Forelimb muscle (tissue), 1 donor: ENCODE data around the gene SLC9A8. TPM values are rescaled to one million over a fixed set of nuclear protein-coding genes. Genes with fewer than 3 reads are reported as not detected.
"Not testable (repeated sequence)": the region's sequence is repeated elsewhere in the genome, so short reads cannot be mapped to it uniquely, and the experiment has no call there.

Experiments used
- DNase-seq: peaks from one replicate; pipeline ENCODE4 v3.0.0-alpha.2; 2013; ENCODE audit warnings: low read depth
- polyA plus RNA-seq: library from polyadenylated mRNA; unstranded; fragments of 120-200 nt; gene quantifications from one replicate; pipeline ENCODE4 v1.2.1, GENCODE V29; 2013; ENCODE audit not compliant: insufficient read length

The SLC9A8 gene
- polyA plus RNA-seq, 1 donor: 5.7 TPM

GRCh38 chr20:49850463-49851230, 38.0 kb downstream of the SLC9A8 start:
- no peak for DNase-seq

- no peak for DNase-seq
These were observed 38.6 kb downstream of the SLC9A8 start for GRCh38 chr20:49851231-49851705.

GRCh38 chr20:49851991-49852390, 39.4 kb downstream of the SLC9A8 start:
- no peak for DNase-seq

GRCh38 chr20:49852522-49853080, 40.0 kb downstream of the SLC9A8 start:
- DNase-seq: no peak

- DNase-seq: no peak
These were observed 41.0 kb downstream of the SLC9A8 start for GRCh38 chr20:49853640-49854039.

- DNase-seq: no peak
These were observed 41.7 kb downstream of the SLC9A8 start for GRCh38 chr20:49854190-49854875.

- no peak for DNase-seq
These were observed 44.3 kb downstream of the SLC9A8 start for GRCh38 chr20:49856904-49857303.

- DNase-seq: no peak
These were observed 45.5 kb downstream of the SLC9A8 start for GRCh38 chr20:49858076-49858585.

- DNase-seq: no peak
These were observed 46.4 kb downstream of the SLC9A8 start for GRCh38 chr20:49859011-49859410.

- no peak for DNase-seq
These were observed 47.2 kb downstream of the SLC9A8 start for GRCh38 chr20:49859807-49860206.

- DNase-seq: not testable (repeated sequence)
These were observed 48.6 kb downstream of the SLC9A8 start for GRCh38 chr20:49861232-49861631.

- no peak for DNase-seq
These were observed 50.1 kb downstream of the SLC9A8 start for GRCh38 chr20:49862607-49863200.

GRCh38 chr20:49863666-49864065, 51.0 kb downstream of the SLC9A8 start:
- DNase-seq: no peak

GRCh38 chr20:49865559-49865958, 52.9 kb downstream of the SLC9A8 start:
- no peak for DNase-seq

- DNase-seq: no peak
These were observed 53.4 kb downstream of the SLC9A8 start for GRCh38 chr20:49866051-49866450.

GRCh38 chr20:49867453-49868215, 55.0 kb downstream of the SLC9A8 start:
- DNase-seq: no peak

- no peak for DNase-seq
These were observed 55.9 kb downstream of the SLC9A8 start for GRCh38 chr20:49868538-49868937.

GRCh38 chr20:49868964-49869363, 56.3 kb downstream of the SLC9A8 start:
- DNase-seq: no peak

- DNase-seq: no peak
These were observed 57.6 kb downstream of the SLC9A8 start for GRCh38 chr20:49870261-49870660.

GRCh38 chr20:49871391-49871948, 58.8 kb downstream of the SLC9A8 start:
- no peak for DNase-seq

GRCh38 chr20:49872056-49872455, 59.4 kb downstream of the SLC9A8 start:
- no peak for DNase-seq
